Measurements from ENCODE around the gene DPP7.

DPP7 gene

GRCh38 chr9:137066096-137066861 is 48.3 kb downstream of the DPP7 start:
- TF ChIP-seq ZNF830 (tag by site-specific recombination; IDR thresholded peaks at IDR 0.05; ENCODE audit: low read depth) (no peak), KLF1 (tag by site-specific recombination; IDR thresholded peaks at IDR 0.05) (peak; percentile 23; the same call in 1 of the 2 replicates), HIC1 (tag by site-specific recombination; IDR thresholded peaks at IDR 0.05) (peak; percentile 54)
- peaks cover 10% of the 10 kb centered on the region; the same call in 1 of the 2 replicates for H3K4me1 ChIP-seq (ENCODE audit: control insufficient read depth, insufficient read depth, low read length)
- H3K27ac ChIP-seq (ENCODE audit: extremely low read depth, low read depth, low read length) = no peak overlapping the region
- POLR2A ChIA-PET = interaction anchor here (9.1 kb wide), 1 partner anchor 17 kb away, joined by 137 read pairs; the partner anchor contains the start of gene MAN1B1
- CTCF ChIA-PET = interaction anchor here (0.6 to 11.3 kb wide), 18 partner anchors 10 to 316 kb away, joined by 3 to 237 read pairs (median 6); partner anchors contain the start of genes ABCA2, CYSRT1, ENTPD2 and MAN1B1
- peaks cover 0 to 17% of the 10 kb centered on the region in 2 experiments; a peak in 1 of 3 replicates for H3K36me3 ChIP-seq (ENCODE audit: control insufficient read depth in 2 of 2, insufficient read depth in 1 of 2, low read length in 2 of 2)
- no peak overlapping the region for H3K4me3 ChIP-seq (ENCODE audit: low read depth, low read length)
- no peaks in the 10 kb centered on the region for H3K9me3 ChIP-seq (ENCODE audit: control insufficient read depth, insufficient read depth, low read depth, low read length)

GRCh38 chr9:137065336-137065967 is 49.1 kb downstream of the DPP7 start:
- ChIA-PET CTCF (interaction anchor here (0.6 to 11.3 kb wide), 11 partner anchors 9 to 277 kb away, joined by 3 to 237 read pairs (median 11); partner anchors contain the start of genes ABCA2, ENTPD2, MAN1B1 and NPDC1), POLR2A (interaction anchor here (9.1 kb wide), 1 partner anchor 18 kb away, joined by 137 read pairs; the partner anchor contains the start of gene MAN1B1)
- peaks cover 0 to 17% of the 10 kb centered on the region in 2 experiments; a peak in 1 of 3 replicates for H3K36me3 ChIP-seq (ENCODE audit: control insufficient read depth in 2 of 2, insufficient read depth in 1 of 2, low read length in 2 of 2)
- H3K27ac ChIP-seq (ENCODE audit: extremely low read depth, low read depth, low read length) = no peak overlapping the region
- peaks cover 6% of the 10 kb centered on the region; the same call in 1 of the 2 replicates for H3K4me1 ChIP-seq (ENCODE audit: control insufficient read depth, insufficient read depth, low read length)
- H3K9me3 ChIP-seq (ENCODE audit: control insufficient read depth, insufficient read depth, low read depth, low read length) = no peaks in the 10 kb centered on the region
- H3K4me3 ChIP-seq (ENCODE audit: low read depth, low read length) = no peak overlapping the region
- TF ChIP-seq ZBTB44 (tag by site-specific recombination; IDR thresholded peaks at IDR 0.05) (0 out of 2 replicates have a peak, but pooled peaks have one; percentile 37), ZNF488 (tag by site-specific recombination; IDR thresholded peaks at IDR 0.05) (no peak), ZFHX2 (tag by site-specific recombination; conservative IDR thresholded peaks at IDR 0.05) (peak; percentile 56), ZNF174 (tag by site-specific recombination; IDR thresholded peaks at IDR 0.05) (no peak), ZSCAN23 (tag by site-specific recombination; IDR thresholded peaks at IDR 0.05) (no peak), KLF1 (tag by site-specific recombination; IDR thresholded peaks at IDR 0.05) (no peak), ZNF292 (tag by site-specific recombination; IDR thresholded peaks at IDR 0.05; ENCODE audit: borderline replicate concordance, low read depth) (no peak), ZNF571 (tag by site-specific recombination; IDR thresholded peaks at IDR 0.05) (no peak), ZNF426 (tag by site-specific recombination; IDR thresholded peaks at IDR 0.05) (no peak), ZBTB7A (tag by site-specific recombination; IDR thresholded peaks at IDR 0.05; ENCODE audit: low read depth) (peak; percentile 20; the same call in 1 of the 2 replicates), ZNF600 (tag by site-specific recombination; IDR thresholded peaks at IDR 0.05) (peak; percentile 55)

GRCh38 chr9:137064880-137065164 is 49.7 kb downstream of the DPP7 start:
- H3K27ac ChIP-seq (ENCODE audit: extremely low read depth, low read depth, low read length) = no peak overlapping the region
- ChIA-PET CTCF (interaction anchor here (0.6 to 11.3 kb wide), 16 partner anchors 8 to 335 kb away, joined by 3 to 237 read pairs (median 12); partner anchors contain the start of genes ABCA2, ENTPD2, MAN1B1 and NPDC1), POLR2A (interaction anchor here (9.1 kb wide), 1 partner anchor 19 kb away, joined by 137 read pairs; the partner anchor contains the start of gene MAN1B1)
- no peak overlapping the region for H3K4me3 ChIP-seq (ENCODE audit: low read depth, low read length)
- H3K9me3 ChIP-seq (ENCODE audit: control insufficient read depth, insufficient read depth, low read depth, low read length) = no peaks in the 10 kb centered on the region
- peaks cover 0 to 17% of the 10 kb centered on the region in 2 experiments; a peak in 1 of 3 replicates for H3K36me3 ChIP-seq (ENCODE audit: control insufficient read depth in 2 of 2, insufficient read depth in 1 of 2, low read length in 2 of 2)
- H3K4me1 ChIP-seq (ENCODE audit: control insufficient read depth, insufficient read depth, low read length) = peaks cover 6% of the 10 kb centered on the region; the same call in 1 of the 2 replicates
- 0 out of 2 replicates have a peak, but pooled peaks have one; percentile 56 for TF ChIP-seq EGR2 (tag by site-specific recombination; IDR thresholded peaks at IDR 0.05; ENCODE audit: low read depth)
- TF ChIP-seq ZFHX2 (tag by site-specific recombination; conservative IDR thresholded peaks at IDR 0.05) = peak; percentile 52; the same call in 1 of the 2 replicates
- no peak for TF ChIP-seq HOXA7 (CRISPR knock-in tag; IDR thresholded peaks at IDR 0.05; ENCODE audit: borderline replicate concordance)
